ENCODE results near the gene TIAM2. TPM values are rescaled to one million over a fixed set of nuclear protein-coding genes. Genes with fewer than 3 reads are reported as not detected.

TIAM2 gene
- total and polyA plus RNA-seq, 4 donors = 1.6 to 19.9 (median 11.6) TPM

DNA sequence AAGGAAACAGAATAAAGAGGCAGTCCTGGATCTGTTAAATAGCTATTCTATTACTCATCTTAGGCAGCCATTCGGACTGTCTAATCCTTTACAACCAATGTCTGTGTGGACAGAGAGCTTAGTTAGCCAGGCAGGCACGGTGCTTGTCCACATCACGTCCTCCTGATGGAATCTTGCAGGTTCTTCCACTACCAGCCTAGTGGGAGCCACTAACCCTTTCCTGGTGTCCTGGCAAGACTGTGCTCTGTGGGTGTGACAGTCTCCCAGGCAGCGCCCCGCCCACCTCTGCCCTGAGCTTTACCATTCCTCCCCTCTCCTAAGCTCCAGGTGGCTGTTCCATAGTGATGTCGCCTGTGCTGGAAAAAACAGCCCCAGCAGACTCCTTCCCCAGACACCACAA, 190.4 kb downstream of the TIAM2 start:
- DNase-seq = no peak
- Histone ChIP-seq H3K4me1 (ENCODE audit: control insufficient read depth in 1 of 2, insufficient read depth in 2 of 2, low read length in 2 of 2) (no peaks in the 10 kb centered on the region), H3K4me3 (ENCODE audit: low read length in 2 of 2) (no peak overlapping the region), H3K27me3 (ENCODE audit: control insufficient read depth in 1 of 2, insufficient read depth in 2 of 2, low read length in 1 of 2) (no peaks in the 10 kb centered on the region), H3K9me3 (ENCODE audit: control insufficient read depth, low read length) (no peaks in the 10 kb centered on the region), H3K36me3 (ENCODE audit: control insufficient read depth in 1 of 2, insufficient read depth in 2 of 2, low read length in 1 of 2) (peaks cover 0 to 4% of the 10 kb centered on the region in 2 donors), H3K27ac (ENCODE audit: low read depth in 1 of 2, low read length in 2 of 2) (no peak overlapping the region)
- WGBS, 2 donors = 91 to 93% methylated on average over 6 of the region's 6 CpGs
- no peak for ATAC-seq (ENCODE audit: low FRiP score)
- intact Hi-C loops (cut with DNase I) = no loop called here

DNA sequence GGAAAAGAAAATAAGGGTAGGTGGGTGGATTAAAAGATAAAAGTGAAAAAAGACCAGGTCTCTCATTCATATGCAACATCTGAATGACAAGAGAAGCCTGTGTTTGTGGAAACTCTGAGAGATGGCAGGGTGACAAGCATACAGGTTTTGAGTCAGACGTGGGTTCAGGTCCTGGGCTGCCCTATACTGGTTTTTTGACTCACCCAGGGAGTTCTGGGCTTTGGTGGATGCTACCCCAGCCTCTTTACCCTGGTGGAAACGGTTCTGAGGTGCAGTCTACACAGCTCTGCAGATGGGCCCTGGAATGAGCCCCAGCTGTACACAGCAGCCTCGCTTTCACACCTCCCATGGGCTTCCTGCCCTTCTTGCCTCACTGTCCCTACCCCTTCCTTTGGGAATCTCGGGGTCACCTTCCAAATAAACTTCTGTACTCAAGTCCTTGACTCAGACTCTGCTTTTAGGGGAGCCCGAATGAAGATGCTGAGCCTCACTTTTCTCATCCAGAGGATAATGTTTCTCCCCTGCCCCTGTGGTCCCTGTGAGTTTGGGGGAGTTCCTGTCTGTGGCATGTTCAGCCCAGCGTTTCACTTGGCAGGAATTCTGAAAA, 191.0 kb downstream of the TIAM2 start:
- intact Hi-C loops (cut with DNase I) = no loop called here
- ATAC-seq (ENCODE audit: low FRiP score) (no peak), DNase-seq (no peak)
- WGBS, 2 donors = 47 to 55% methylated on average over 6 of the region's 6 CpGs
- Histone ChIP-seq H3K4me3 (ENCODE audit: low read length in 2 of 2) (no peak overlapping the region), H3K27me3 (ENCODE audit: control insufficient read depth in 1 of 2, insufficient read depth in 2 of 2, low read length in 1 of 2) (no peaks in the 10 kb centered on the region), H3K4me1 (ENCODE audit: control insufficient read depth in 1 of 2, insufficient read depth in 2 of 2, low read length in 2 of 2) (no peaks in the 10 kb centered on the region), H3K36me3 (ENCODE audit: control insufficient read depth in 1 of 2, insufficient read depth in 2 of 2, low read length in 1 of 2) (peaks cover 0 to 4% of the 10 kb centered on the region in 2 donors), H3K9me3 (ENCODE audit: control insufficient read depth, low read length) (no peaks in the 10 kb centered on the region), H3K27ac (ENCODE audit: low read depth in 1 of 2, low read length in 2 of 2) (peak overlapping the region in 1 of 2 donors; percentile 11)

DNA sequence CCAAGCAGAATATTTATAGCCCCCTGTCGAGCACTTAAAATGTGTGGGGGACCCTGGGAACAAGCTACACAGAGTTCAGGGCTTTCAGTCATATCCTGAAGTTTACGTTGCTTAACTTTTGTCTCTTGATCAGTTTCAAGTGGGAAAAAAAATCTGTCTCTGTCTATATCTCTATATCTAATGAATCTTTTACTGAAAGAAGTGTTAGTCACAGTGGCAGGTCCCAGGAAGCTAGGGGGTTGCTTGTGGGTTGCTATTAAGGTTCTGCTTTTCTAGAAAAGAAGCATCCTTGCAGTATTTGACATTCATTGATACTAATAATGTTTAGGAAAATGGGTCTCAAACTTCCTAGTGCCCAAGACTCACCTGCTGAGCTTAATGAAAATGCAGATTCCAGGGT, 192.0 kb downstream of the TIAM2 start:
- intact Hi-C loops (cut with DNase I) = no loop called here
- Histone ChIP-seq H3K9me3 (ENCODE audit: control insufficient read depth, low read length) (no peaks in the 10 kb centered on the region), H3K4me3 (ENCODE audit: low read length in 2 of 2) (no peak overlapping the region), H3K27ac (ENCODE audit: low read depth in 1 of 2, low read length in 2 of 2) (no peak overlapping the region), H3K36me3 (ENCODE audit: control insufficient read depth in 1 of 2, insufficient read depth in 2 of 2, low read length in 1 of 2) (peaks cover 0 to 2% of the 10 kb centered on the region in 2 donors), H3K27me3 (ENCODE audit: control insufficient read depth in 1 of 2, insufficient read depth in 2 of 2, low read length in 1 of 2) (no peaks in the 10 kb centered on the region), H3K4me1 (ENCODE audit: control insufficient read depth in 1 of 2, insufficient read depth in 2 of 2, low read length in 2 of 2) (no peaks in the 10 kb centered on the region)
- DNase-seq = no peak
- WGBS, 2 donors = 24 to 29% methylated on average over 2 of the region's 2 CpGs
- ATAC-seq (ENCODE audit: low FRiP score) = no peak

- no peak for ATAC-seq (ENCODE audit: low FRiP score)
- H3K27me3 ChIP-seq (ENCODE audit: control insufficient read depth in 1 of 2, insufficient read depth in 2 of 2, low read length in 1 of 2) = no peaks in the 10 kb centered on the region
- no peak overlapping the region for H3K4me3 ChIP-seq (ENCODE audit: low read length in 2 of 2)
- no peak for DNase-seq
- intact Hi-C loops (cut with DNase I) = no loop called here
- no peaks in the 10 kb centered on the region for H3K36me3 ChIP-seq (ENCODE audit: control insufficient read depth in 1 of 2, insufficient read depth in 2 of 2, low read length in 1 of 2)
- no peaks in the 10 kb centered on the region for H3K9me3 ChIP-seq (ENCODE audit: control insufficient read depth, low read length)
- WGBS, 2 donors = 88 to 92% methylated on average over 13 of the region's 13 CpGs
- no peaks in the 10 kb centered on the region for H3K4me1 ChIP-seq (ENCODE audit: control insufficient read depth in 1 of 2, insufficient read depth in 2 of 2, low read length in 2 of 2)
- H3K27ac ChIP-seq (ENCODE audit: low read depth in 1 of 2, low read length in 2 of 2) = no peak overlapping the region
Observed at GRCh38 chr6:155187994-155188706, 193.0 kb downstream of the TIAM2 start.

DNA sequence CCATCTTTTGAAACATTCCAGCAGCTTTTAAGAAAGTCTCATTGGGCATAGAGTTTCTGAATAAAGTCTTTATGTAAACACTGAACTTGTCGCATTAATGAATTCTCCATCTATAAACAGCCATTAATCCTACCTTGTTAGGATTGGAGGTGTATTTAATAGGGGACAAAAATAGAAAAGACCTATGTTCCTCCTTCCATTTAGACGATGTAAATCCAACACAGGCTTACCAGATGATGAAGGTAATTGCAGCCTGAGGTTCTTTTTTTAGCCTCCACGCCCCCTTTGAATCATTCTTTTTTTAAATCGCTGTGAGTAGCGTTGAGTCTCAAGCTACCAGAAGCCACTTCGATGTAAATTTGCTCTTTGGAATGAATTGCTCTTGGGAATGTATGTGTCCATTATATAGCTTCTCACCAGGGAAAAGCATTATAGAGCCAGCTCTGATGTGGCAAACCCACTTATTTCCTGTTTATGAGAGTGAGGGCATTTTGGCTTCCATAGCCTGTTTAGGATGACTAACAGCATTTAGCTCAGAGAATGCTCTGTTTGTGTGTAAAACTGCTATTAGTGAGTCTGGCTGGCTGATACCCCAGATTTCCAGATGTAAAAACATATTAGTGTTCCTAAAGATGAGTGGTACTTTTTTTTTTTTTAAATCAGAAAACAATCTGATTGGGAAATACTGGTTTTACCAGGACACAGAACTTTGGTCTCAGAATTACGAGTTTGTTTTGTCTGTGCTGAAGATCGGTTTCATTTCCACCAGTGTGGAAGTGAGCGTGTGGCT, 193.8 kb downstream of the TIAM2 start:
- WGBS, 2 donors = 56 to 66% methylated on average over 9 of the region's 9 CpGs
- H3K4me1 ChIP-seq (ENCODE audit: control insufficient read depth in 1 of 2, insufficient read depth in 2 of 2, low read length in 2 of 2) = no peaks in the 10 kb centered on the region
- ATAC-seq (ENCODE audit: low FRiP score) (no peak), DNase-seq (no peak)
- H3K27me3 ChIP-seq (ENCODE audit: control insufficient read depth in 1 of 2, insufficient read depth in 2 of 2, low read length in 1 of 2) = no peaks in the 10 kb centered on the region
- no peaks in the 10 kb centered on the region for H3K36me3 ChIP-seq (ENCODE audit: control insufficient read depth in 1 of 2, insufficient read depth in 2 of 2, low read length in 1 of 2)
- intact Hi-C loops (cut with DNase I) = no loop called here
- H3K9me3 ChIP-seq (ENCODE audit: control insufficient read depth, low read length) = no peaks in the 10 kb centered on the region
- H3K4me3 ChIP-seq (ENCODE audit: low read length in 2 of 2) = no peak overlapping the region
- no peak overlapping the region for H3K27ac ChIP-seq (ENCODE audit: low read depth in 1 of 2, low read length in 2 of 2)

DNA sequence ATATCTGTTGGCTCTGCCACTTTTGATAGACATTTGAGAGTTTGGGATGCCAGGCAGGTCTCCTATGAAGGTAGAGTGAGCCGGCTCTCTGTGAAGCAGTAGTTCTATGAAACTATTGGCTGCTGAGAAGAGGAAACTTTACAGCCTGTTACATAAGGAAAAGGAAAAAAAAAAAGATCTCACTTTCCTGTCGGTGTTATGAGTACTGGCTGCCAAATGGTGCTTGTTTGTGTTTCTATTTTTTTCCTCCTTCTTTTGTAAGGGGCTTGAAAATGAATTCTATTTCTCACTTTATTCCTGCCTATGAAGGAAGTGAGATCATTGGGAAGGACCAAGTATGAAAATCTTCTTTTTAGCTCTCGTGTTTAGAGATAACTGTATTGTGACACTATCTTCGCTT, 195.6 kb downstream of the TIAM2 start:
- Histone ChIP-seq H3K9me3 (ENCODE audit: control insufficient read depth, low read length) (no peaks in the 10 kb centered on the region), H3K36me3 (ENCODE audit: control insufficient read depth in 1 of 2, insufficient read depth in 2 of 2, low read length in 1 of 2) (no peaks in the 10 kb centered on the region), H3K27ac (ENCODE audit: low read depth in 1 of 2, low read length in 2 of 2) (no peak overlapping the region), H3K27me3 (ENCODE audit: control insufficient read depth in 1 of 2, insufficient read depth in 2 of 2, low read length in 1 of 2) (no peaks in the 10 kb centered on the region), H3K4me1 (ENCODE audit: control insufficient read depth in 1 of 2, insufficient read depth in 2 of 2, low read length in 2 of 2) (no peaks in the 10 kb centered on the region), H3K4me3 (ENCODE audit: low read length in 2 of 2) (no peak overlapping the region)
- intact Hi-C loops (cut with DNase I) = no loop called here
- WGBS, 2 donors = 27 to 30% methylated on average over 4 of the region's 4 CpGs
- no peak for ATAC-seq (ENCODE audit: low FRiP score)
- DNase-seq = no peak

- H3K4me1 ChIP-seq (ENCODE audit: control insufficient read depth in 1 of 2, insufficient read depth in 2 of 2, low read length in 2 of 2) = no peaks in the 10 kb centered on the region
- intact Hi-C loops (cut with DNase I) = no loop called here
- no peaks in the 10 kb centered on the region for H3K27me3 ChIP-seq (ENCODE audit: control insufficient read depth in 1 of 2, insufficient read depth in 2 of 2, low read length in 1 of 2)
- H3K27ac ChIP-seq (ENCODE audit: low read depth in 1 of 2, low read length in 2 of 2) = no peak overlapping the region
- H3K4me3 ChIP-seq (ENCODE audit: low read length in 2 of 2) = no peak overlapping the region
- DNase-seq = no peak
- H3K36me3 ChIP-seq (ENCODE audit: control insufficient read depth in 1 of 2, insufficient read depth in 2 of 2, low read length in 1 of 2) = no peaks in the 10 kb centered on the region
- 98 to 99% methylated on average over 5 of the region's 5 CpGs for WGBS, 2 donors
- no peak for ATAC-seq (ENCODE audit: low FRiP score)
- no peaks in the 10 kb centered on the region for H3K9me3 ChIP-seq (ENCODE audit: control insufficient read depth, low read length)
Observed at GRCh38 chr6:155193526-155193925, 198.4 kb downstream of the TIAM2 start.

- ATAC-seq (ENCODE audit: low FRiP score) (no peak), DNase-seq (no peak)
- Histone ChIP-seq H3K4me1 (ENCODE audit: control insufficient read depth in 1 of 2, insufficient read depth in 2 of 2, low read length in 2 of 2) (no peaks in the 10 kb centered on the region), H3K36me3 (ENCODE audit: control insufficient read depth in 1 of 2, insufficient read depth in 2 of 2, low read length in 1 of 2) (no peaks in the 10 kb centered on the region), H3K9me3 (ENCODE audit: control insufficient read depth, low read length) (no peaks in the 10 kb centered on the region), H3K4me3 (ENCODE audit: low read length in 2 of 2) (no peak overlapping the region), H3K27ac (ENCODE audit: low read depth in 1 of 2, low read length in 2 of 2) (no peak overlapping the region), H3K27me3 (ENCODE audit: control insufficient read depth in 1 of 2, insufficient read depth in 2 of 2, low read length in 1 of 2) (no peaks in the 10 kb centered on the region)
- intact Hi-C loops (cut with DNase I) = no loop called here
- 93 to 98% methylated on average over 2 of the region's 2 CpGs for WGBS, 2 donors
Observed at GRCh38 chr6:155194399-155194798, 199.3 kb downstream of the TIAM2 start.

All from aorta (tissue), 5 donors.